Coronary artery (tissue), 2 donors: ENCODE measurements around the gene NAP1L2.
"Not testable (repeated sequence)": the region's sequence is repeated elsewhere in the genome, so short reads cannot be mapped to it uniquely, and the experiment has no call there.

Experiments
- DNase-seq: peaks from one replicate; pipeline ENCODE4 v3.0.0-alpha.2; 2017; ENCODE audit warnings: low spot score
- H3K27ac ChIP-seq, 2 donors: fragments of 200-600 bp; sonication (generic); one replicate each; pipeline ENCODE4 v1.5.1; 2016 to 2019
- H3K4me3 ChIP-seq: fragments of 200-600 bp; sonication (generic); 2 replicates; pipeline ENCODE4 v1.5.1; 2016; ENCODE audit warnings: mild to moderate bottlenecking, moderate library complexity
- CTCF ChIP-seq: fragments of 200-600 bp; sonication (generic); IDR thresholded peaks from one replicate; pipeline ENCODE4 v1.5.1; 2019; ENCODE audit warnings: antibody characterized with exemption

The NAP1L2 gene

GRCh38 chrX:73206366-73206765 lies 8.3 kb downstream of the NAP1L2 start:
- no peak overlapping the region for H3K27ac ChIP-seq
- H3K4me3 ChIP-seq = no peak overlapping the region
- no peak for DNase-seq
- TF ChIP-seq CTCF = no peak

DNA sequence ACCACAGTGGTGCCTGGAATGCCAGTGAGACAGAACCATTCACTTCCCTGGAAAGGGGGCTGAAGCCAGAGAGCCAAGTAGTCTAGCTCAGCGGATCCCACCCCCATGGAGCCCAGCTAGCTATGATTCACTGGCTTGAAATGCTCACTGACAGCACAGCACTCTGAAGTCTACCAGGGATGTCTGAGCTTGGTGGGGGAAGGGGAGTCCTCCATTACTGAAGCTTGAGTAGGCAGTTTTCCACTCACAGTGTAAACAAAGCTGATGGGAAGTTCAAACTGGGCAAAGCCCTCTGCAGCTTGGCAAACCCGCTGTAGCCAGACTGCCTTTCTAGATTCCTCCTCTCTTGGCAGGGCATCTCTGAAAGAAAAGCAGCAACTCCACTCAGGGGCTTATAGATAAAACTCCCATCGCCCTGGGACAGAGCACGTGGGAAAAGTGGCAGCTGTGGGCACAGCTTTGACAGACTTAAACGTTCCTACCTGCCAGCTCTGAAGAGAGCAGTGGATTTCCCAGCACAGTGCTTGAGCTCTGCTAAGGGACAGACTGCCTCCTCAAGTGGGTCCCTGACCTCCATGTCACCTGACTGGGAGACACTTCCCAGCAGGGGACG lies 32.0 kb downstream of the NAP1L2 start:
- no peak for DNase-seq
- Histone ChIP-seq H3K4me3 (no peak overlapping the region), H3K27ac (no peak overlapping the region)
- TF ChIP-seq CTCF = no peak

- not testable (repeated sequence) for H3K4me3 ChIP-seq, H3K27ac ChIP-seq, DNase-seq
Measured at GRCh38 chrX:73168945-73169344, 45.7 kb downstream of the NAP1L2 start.
